ENCODE results near the gene FBLN5.

Gene FBLN5

DNA sequence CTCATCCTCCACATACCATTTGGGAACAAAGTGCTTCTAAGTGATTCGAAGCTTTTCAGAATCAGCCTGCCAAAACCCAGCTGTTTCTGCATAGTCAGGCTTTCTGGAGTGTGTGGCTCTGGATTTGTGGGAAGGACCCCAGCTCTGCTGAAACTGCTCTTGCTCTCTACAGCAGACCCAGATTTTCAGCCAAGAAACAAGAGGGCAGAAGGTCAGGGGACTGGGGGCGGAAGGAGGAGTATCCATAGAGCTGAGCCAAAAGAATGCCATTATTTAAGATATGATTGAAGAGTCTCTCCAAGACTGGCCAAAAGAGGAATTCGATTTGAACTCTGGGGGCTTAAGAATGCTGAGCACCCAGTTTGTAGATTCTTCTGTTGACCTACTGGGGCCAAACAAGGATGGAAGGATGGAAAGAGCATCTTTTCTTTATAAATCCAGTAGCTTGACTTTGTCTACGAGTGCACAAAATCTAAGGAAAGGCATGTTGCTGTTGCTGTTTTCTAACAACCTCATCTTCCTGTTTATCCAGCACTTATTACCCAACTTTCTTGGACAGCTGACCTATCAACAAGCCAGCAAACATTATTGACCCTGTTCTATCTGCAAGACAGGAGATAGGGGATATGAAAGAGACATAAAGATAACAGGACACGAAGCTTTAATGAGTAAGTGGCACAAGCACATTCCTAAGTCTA is 29.2 kb downstream of the FBLN5 start:
- H3K4me2 ChIP-seq (ENCODE audit: low read length), result no peak overlapping the region
- no peaks in the 10 kb centered on the region for H3K79me2 ChIP-seq (ENCODE audit: low read length)
- TF ChIP-seq, protein P1, sequence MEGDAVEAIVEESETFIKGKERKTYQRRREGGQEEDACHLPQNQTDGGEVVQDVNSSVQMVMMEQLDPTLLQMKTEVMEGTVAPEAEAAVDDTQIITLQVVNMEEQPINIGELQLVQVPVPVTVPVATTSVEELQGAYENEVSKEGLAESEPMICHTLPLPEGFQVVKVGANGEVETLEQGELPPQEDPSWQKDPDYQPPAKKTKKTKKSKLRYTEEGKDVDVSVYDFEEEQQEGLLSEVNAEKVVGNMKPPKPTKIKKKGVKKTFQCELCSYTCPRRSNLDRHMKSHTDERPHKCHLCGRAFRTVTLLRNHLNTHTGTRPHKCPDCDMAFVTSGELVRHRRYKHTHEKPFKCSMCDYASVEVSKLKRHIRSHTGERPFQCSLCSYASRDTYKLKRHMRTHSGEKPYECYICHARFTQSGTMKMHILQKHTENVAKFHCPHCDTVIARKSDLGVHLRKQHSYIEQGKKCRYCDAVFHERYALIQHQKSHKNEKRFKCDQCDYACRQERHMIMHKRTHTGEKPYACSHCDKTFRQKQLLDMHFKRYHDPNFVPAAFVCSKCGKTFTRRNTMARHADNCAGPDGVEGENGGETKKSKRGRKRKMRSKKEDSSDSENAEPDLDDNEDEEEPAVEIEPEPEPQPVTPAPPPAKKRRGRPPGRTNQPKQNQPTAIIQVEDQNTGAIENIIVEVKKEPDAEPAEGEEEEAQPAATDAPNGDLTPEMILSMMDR (IDR thresholded peaks at IDR 0.05; ENCODE audit: low read depth, low read length), result no peak
- no peak for TF ChIP-seq EZH2phosphoT487 (IDR thresholded peaks at IDR 0.05; ENCODE audit: low read depth)

DNA sequence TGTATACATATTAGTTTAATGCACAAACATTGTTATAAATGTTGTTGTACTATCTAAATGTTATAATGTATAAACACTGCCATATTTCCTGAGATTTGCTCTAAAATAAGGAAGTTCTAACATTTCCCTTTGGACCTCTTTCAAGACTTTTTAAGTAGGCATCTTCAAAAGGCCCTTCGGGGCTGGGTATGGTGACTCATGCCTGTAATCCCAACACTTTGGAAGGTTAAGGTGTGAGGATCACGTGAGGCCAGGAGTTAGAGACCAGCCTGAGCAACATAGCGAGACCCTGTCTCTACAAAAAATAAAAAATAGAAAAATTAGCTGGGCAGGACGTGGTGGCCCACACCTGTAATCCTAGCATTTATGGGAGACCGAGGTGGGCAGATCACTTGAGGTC is 35.5 kb downstream of the FBLN5 start:
- TF ChIP-seq, protein P1 (IDR thresholded peaks at IDR 0.05; ENCODE audit: low read depth, low read length), result no peak
- TF ChIP-seq EZH2phosphoT487 (IDR thresholded peaks at IDR 0.05; ENCODE audit: low read depth), result no peak
- no peaks in the 10 kb centered on the region for H3K9me3 ChIP-seq (ENCODE audit: insufficient read depth, low read length)
- peak overlapping the region; percentile 51; the same call in 1 of the 2 replicates for H3K9ac ChIP-seq (ENCODE audit: low read length)
- H3K4me1 ChIP-seq (ENCODE audit: low read length), result peaks cover 13% of the 10 kb centered on the region
- H3K79me2 ChIP-seq (ENCODE audit: low read length), result no peaks in the 10 kb centered on the region
- no peaks in the 10 kb centered on the region for H4K20me1 ChIP-seq (ENCODE audit: insufficient read depth, low read length)
- H3K4me3 ChIP-seq (ENCODE audit: low read length), result peak overlapping the region; percentile 59
- no peaks in the 10 kb centered on the region for H3K27me3 ChIP-seq (ENCODE audit: low read depth, low read length)
- H3K36me3 ChIP-seq (replicated peaks; ENCODE audit: low read depth, low read length), result no peaks in the 10 kb centered on the region
- peak overlapping the region; percentile 67 for H3K27ac ChIP-seq (ENCODE audit: low read length)
- peak overlapping the region; percentile 94 for H2AFZ ChIP-seq (ENCODE audit: low read depth, low read length)
- peak overlapping the region; percentile 73 for H3K4me2 ChIP-seq (ENCODE audit: low read length)

More for the DNA sequence above, 29.2 kb downstream of the FBLN5 start:
- Histone ChIP-seq H3K27ac (ENCODE audit: low read length) (no peak overlapping the region), H2AFZ (ENCODE audit: low read depth, low read length) (no peak overlapping the region), H3K4me1 (ENCODE audit: low read length) (no peaks in the 10 kb centered on the region), H4K20me1 (ENCODE audit: insufficient read depth, low read length) (no peaks in the 10 kb centered on the region), H3K9me3 (ENCODE audit: insufficient read depth, low read length) (no peaks in the 10 kb centered on the region), H3K27me3 (ENCODE audit: low read depth, low read length) (0 out of 2 replicates have a peak, but pooled peaks cover 5% of the 10 kb centered on the region), H3K36me3 (replicated peaks; ENCODE audit: low read depth, low read length) (no peaks in the 10 kb centered on the region), H3K4me3 (ENCODE audit: low read length) (no peak overlapping the region), H3K9ac (ENCODE audit: low read length) (no peak overlapping the region)

DNA sequence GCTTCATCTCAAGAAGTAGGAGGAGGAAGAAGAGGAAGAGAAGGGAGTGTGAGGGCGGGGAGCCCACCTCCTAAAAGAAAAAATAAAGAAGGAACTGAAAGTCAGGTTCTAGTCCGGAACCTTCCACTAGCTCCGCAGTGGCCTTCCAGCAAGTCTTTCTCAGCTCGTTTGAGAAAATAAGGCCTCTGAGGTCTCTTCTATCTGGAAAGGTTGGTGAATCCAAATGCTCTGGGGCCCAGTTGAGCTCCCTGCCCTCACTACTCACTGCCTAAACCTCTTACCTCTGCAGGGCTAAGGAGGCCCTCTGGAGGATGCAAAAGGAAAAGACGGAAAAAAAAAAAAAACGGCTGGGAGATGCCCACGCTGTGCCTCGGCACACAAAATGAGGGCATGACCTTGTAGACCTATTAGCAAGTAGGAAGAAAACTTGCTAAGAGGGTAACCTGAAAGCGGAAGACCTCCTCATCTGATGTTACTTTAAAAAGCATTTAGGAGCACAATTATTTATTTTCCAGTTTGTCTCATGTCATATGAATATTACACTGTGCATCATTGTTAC is 35.9 kb downstream of the FBLN5 start:
- Histone ChIP-seq H3K36me3 (replicated peaks; ENCODE audit: low read depth, low read length) (no peaks in the 10 kb centered on the region), H3K27ac (ENCODE audit: low read length) (peak overlapping the region; percentile 67), H3K9me3 (ENCODE audit: insufficient read depth, low read length) (no peaks in the 10 kb centered on the region), H3K4me3 (ENCODE audit: low read length) (peak overlapping the region; percentile 59), H3K79me2 (ENCODE audit: low read length) (no peaks in the 10 kb centered on the region), H3K4me2 (ENCODE audit: low read length) (peak overlapping the region; percentile 73), H3K9ac (ENCODE audit: low read length) (peak overlapping the region; percentile 51), H4K20me1 (ENCODE audit: insufficient read depth, low read length) (no peaks in the 10 kb centered on the region), H2AFZ (ENCODE audit: low read depth, low read length) (peak overlapping the region; percentile 94), H3K27me3 (ENCODE audit: low read depth, low read length) (no peaks in the 10 kb centered on the region), H3K4me1 (ENCODE audit: low read length) (peaks cover 13% of the 10 kb centered on the region)
- no peak for TF ChIP-seq EZH2phosphoT487 (IDR thresholded peaks at IDR 0.05; ENCODE audit: low read depth)
- TF ChIP-seq, protein P1 (IDR thresholded peaks at IDR 0.05; ENCODE audit: low read depth, low read length), result peak; percentile 55

DNA sequence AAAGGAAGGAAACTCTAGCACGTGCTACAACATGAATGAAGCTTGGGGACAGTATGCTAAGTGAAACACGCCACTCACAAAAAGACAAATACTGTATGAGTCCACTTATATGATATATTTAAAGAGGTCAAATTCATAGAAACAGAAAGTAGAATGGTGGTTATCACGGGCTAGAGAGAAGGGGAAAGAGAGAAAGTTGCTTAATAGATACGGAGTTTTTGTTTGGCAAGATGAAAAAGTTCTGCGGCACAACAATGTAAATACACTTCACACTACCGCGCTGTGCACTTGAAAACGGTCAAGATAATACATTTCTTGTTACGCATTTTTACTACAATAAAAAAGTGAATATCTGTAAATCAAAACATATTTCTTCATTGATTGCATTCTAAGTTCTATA is 37.3 kb downstream of the FBLN5 start:
- no peak overlapping the region for H3K27ac ChIP-seq (ENCODE audit: low read length)
- no peaks in the 10 kb centered on the region for H3K36me3 ChIP-seq (replicated peaks; ENCODE audit: low read depth, low read length)
- H3K4me3 ChIP-seq (ENCODE audit: low read length), result no peak overlapping the region
- H2AFZ ChIP-seq (ENCODE audit: low read depth, low read length), result no peak overlapping the region
- no peaks in the 10 kb centered on the region for H3K9me3 ChIP-seq (ENCODE audit: insufficient read depth, low read length)
- no peak overlapping the region for H3K9ac ChIP-seq (ENCODE audit: low read length)
- H4K20me1 ChIP-seq (ENCODE audit: insufficient read depth, low read length), result no peaks in the 10 kb centered on the region
- no peaks in the 10 kb centered on the region for H3K27me3 ChIP-seq (ENCODE audit: low read depth, low read length)
- H3K4me2 ChIP-seq (ENCODE audit: low read length), result no peak overlapping the region
- no peak for TF ChIP-seq EZH2phosphoT487 (IDR thresholded peaks at IDR 0.05; ENCODE audit: low read depth)
- TF ChIP-seq, protein P1 (IDR thresholded peaks at IDR 0.05; ENCODE audit: low read depth, low read length), result no peak
- peaks cover 13% of the 10 kb centered on the region for H3K4me1 ChIP-seq (ENCODE audit: low read length)
- no peaks in the 10 kb centered on the region for H3K79me2 ChIP-seq (ENCODE audit: low read length)
